ENCODE measurements around the gene RPS8. TPM values are rescaled to one million over a fixed set of nuclear protein-coding genes. Genes with fewer than 3 reads are reported as not detected.
"Not testable (repeated sequence)": the region's sequence is repeated elsewhere in the genome, so short reads cannot be mapped to it uniquely, and the experiment has no call there.

Gene RPS8
- total and polyA plus RNA-seq, 2 donors from 2014 or later = 1,449 to 1,538 TPM

DNA sequence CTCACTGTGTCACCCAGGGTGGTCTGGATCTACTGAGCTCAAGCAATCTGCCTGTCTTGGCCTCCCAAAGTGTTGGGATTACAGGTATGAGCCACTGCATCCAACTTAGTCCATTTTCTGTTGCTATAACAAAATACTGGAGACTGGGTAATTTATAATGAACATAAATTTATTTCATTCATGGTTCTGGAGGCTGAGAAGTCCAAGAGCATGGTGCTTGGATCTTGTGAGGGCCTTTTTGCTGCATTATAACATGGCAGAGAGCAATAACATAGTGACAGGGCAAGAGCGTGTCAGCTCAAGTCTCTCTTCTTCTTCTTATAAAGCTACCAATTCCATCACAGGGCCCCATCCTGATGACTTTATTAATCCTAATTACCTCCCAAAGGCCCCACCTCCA lies 39.3 kb upstream of the RPS8 start:
- FAIRE-seq (no peak), DNase-seq (no peak)
- TF ChIP-seq, protein P1, sequence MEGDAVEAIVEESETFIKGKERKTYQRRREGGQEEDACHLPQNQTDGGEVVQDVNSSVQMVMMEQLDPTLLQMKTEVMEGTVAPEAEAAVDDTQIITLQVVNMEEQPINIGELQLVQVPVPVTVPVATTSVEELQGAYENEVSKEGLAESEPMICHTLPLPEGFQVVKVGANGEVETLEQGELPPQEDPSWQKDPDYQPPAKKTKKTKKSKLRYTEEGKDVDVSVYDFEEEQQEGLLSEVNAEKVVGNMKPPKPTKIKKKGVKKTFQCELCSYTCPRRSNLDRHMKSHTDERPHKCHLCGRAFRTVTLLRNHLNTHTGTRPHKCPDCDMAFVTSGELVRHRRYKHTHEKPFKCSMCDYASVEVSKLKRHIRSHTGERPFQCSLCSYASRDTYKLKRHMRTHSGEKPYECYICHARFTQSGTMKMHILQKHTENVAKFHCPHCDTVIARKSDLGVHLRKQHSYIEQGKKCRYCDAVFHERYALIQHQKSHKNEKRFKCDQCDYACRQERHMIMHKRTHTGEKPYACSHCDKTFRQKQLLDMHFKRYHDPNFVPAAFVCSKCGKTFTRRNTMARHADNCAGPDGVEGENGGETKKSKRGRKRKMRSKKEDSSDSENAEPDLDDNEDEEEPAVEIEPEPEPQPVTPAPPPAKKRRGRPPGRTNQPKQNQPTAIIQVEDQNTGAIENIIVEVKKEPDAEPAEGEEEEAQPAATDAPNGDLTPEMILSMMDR (IDR thresholded peaks at IDR 0.05; ENCODE audit: borderline replicate concordance, extremely low read depth, insufficient read depth) = no peak
- Histone ChIP-seq H3K4me3 (ENCODE audit: low read length in 3 of 3) (no peak overlapping the region), H3K9me3 (ENCODE audit: control insufficient read depth in 2 of 3, insufficient read depth in 1 of 3, low read length in 3 of 3) (no peaks in the 10 kb centered on the region), H3K27me3 (ENCODE audit: control insufficient read depth, insufficient read depth, low read length) (no peaks in the 10 kb centered on the region), H3K36me3 (ENCODE audit: control insufficient read depth in 2 of 3, insufficient read depth in 3 of 3, low read length in 3 of 3) (no peaks in the 10 kb centered on the region), H3K9ac (ENCODE audit: low read length in 3 of 3) (no peak overlapping the region), H3K4me1 (ENCODE audit: control insufficient read depth in 2 of 3, insufficient read depth in 2 of 3, low read depth in 1 of 3, low read length in 3 of 3) (peaks cover 0 to 6% (median 5%) of the 10 kb centered on the region in 3 donors), H3K27ac (ENCODE audit: low read depth in 2 of 2, low read length in 2 of 2) (no peak overlapping the region)
- intact Hi-C loops (cut with DNase I) = no loop called here

DNA sequence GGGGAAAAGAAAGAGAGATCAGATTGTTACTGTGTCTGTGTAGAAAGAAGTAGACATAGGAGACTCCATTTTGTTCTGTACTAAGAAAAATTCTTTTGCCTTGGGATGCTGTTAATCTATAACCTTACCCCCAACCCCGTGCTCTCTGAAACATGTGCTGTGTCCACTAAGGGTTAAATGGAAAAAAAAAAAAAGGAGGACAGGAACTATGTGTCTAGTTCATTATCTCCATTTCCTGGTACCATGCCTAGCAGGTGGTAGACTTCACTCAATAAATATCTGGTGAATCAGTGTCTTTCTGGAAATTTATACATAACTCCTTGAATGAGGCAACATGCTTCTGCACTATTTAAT lies 36.4 kb upstream of the RPS8 start:
- FAIRE-seq; intact Hi-C loops (cut with DNase I); H3K4me1 ChIP-seq (ENCODE audit: control insufficient read depth in 2 of 3, insufficient read depth in 2 of 3, low read depth in 1 of 3, low read length in 3 of 3); H3K9me3 ChIP-seq (ENCODE audit: control insufficient read depth in 2 of 3, insufficient read depth in 1 of 3, low read length in 3 of 3); H3K27me3 ChIP-seq (ENCODE audit: control insufficient read depth, insufficient read depth, low read length); DNase-seq; H3K36me3 ChIP-seq (ENCODE audit: control insufficient read depth in 2 of 3, insufficient read depth in 3 of 3, low read length in 3 of 3): not testable (repeated sequence)
- H3K27ac ChIP-seq (ENCODE audit: low read depth in 2 of 2, low read length in 2 of 2) = peak overlapping the region; percentile 84 to 85
- peak overlapping the region; percentile 56 to 89 (median 79) for H3K9ac ChIP-seq (ENCODE audit: low read length in 3 of 3)
- peak overlapping the region; percentile 64 to 92 (median 91) for H3K4me3 ChIP-seq (ENCODE audit: low read length in 3 of 3)

DNA sequence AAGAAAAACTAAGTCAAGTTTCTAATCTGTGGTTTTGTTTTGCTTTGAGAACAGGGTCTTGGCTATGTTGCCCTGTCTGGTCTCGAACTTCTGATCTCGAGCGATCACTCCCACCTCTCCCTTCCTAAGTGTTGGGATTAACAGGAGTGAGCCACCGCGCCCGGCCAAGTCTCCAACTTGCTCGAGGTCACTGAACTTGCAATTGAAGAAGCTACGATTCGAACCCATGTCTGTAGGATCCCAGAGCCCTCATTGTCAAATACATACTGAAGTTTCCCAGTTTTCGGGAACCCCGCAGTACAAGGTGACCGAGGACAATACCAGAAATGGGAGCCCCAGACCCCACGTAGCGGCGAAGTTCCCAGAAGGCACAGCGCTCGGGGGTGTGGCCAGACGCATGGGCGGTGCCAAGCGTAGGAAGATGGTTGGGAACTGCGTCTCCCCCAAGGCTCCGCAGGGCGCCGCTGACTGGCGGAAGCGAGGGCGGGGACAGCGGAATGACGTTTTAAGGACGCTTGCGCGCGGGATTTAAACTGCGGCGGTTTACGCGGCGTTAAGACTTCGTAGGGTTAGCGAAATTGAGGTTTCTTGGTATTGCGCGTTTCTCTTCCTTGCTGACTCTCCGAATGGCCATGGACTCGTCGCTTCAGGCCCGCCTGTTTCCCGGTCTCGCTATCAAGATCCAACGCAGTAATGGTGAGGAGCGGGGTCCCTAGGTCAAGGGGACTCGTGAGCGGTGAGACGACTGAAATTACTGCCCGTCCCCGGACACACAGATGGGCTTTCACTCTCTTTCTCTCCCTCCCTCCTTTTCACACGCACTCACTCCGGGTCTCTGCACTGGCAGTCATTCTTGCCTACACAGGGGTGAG lies 35.8 kb upstream of the RPS8 start, which contains the start of gene KIF2C:
TSS of gene KIF2C (plus strand) at position 531 of the 872 bp plus-strand sequence. CDS start at position 627, 96 bp downstream.
- FAIRE-seq = peak; percentile 94
- peak within 1 kb of the TSS; percentile 56 to 89 (median 79) for H3K9ac ChIP-seq (ENCODE audit: low read length in 3 of 3)
- H3K4me1 ChIP-seq (ENCODE audit: control insufficient read depth in 2 of 3, insufficient read depth in 2 of 3, low read depth in 1 of 3, low read length in 3 of 3) = peaks cover 0 to 6% (median 5%) of the 10 kb centered on the region in 3 donors
- no peaks in the 10 kb centered on the region for H3K27me3 ChIP-seq (ENCODE audit: control insufficient read depth, insufficient read depth, low read length)
- DNase-seq = peak; percentile 98 to 99 (median 98)
- TF ChIP-seq, protein P1 (IDR thresholded peaks at IDR 0.05; ENCODE audit: borderline replicate concordance, extremely low read depth, insufficient read depth) = no peak
- peak within 1 kb of the TSS; percentile 84 to 85 for H3K27ac ChIP-seq (ENCODE audit: low read depth in 2 of 2, low read length in 2 of 2)
- H3K9me3 ChIP-seq (ENCODE audit: control insufficient read depth in 2 of 3, insufficient read depth in 1 of 3, low read length in 3 of 3) = no peaks in the 10 kb centered on the region
- no peaks in the 10 kb centered on the region for H3K36me3 ChIP-seq (ENCODE audit: control insufficient read depth in 2 of 3, insufficient read depth in 3 of 3, low read length in 3 of 3)
- H3K4me3 ChIP-seq (ENCODE audit: low read length in 3 of 3) = peak within 1 kb of the TSS; percentile 65 to 92 (median 91)
- intact Hi-C loops (cut with DNase I) = no loop called here

DNA sequence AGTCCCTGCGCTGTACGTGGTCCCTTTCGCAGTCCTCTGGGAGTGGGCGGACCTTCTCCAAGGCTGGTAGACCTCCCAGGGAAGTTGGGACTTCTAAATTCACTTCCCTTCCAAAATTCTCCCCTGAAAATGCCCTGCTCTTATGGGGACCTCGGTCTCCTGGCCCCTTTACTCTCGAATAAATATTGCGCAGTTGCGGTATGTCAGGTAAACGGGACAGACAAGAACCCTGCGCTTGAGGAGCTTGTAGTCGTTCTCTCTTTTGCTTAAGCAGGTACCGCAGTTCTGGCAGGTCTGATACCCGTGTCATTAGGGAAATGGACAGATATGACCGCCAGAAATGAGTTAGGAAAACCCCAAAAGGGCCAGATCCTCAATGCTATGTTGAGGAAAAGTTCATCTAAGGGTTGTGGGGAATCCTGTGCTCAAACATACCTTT lies 35.1 kb upstream of the RPS8 start:
- TF ChIP-seq, protein P1 (IDR thresholded peaks at IDR 0.05; ENCODE audit: borderline replicate concordance, extremely low read depth, insufficient read depth) = no peak
- no peak overlapping the region for H3K27ac ChIP-seq (ENCODE audit: low read depth in 2 of 2, low read length in 2 of 2)
- no peaks in the 10 kb centered on the region for H3K36me3 ChIP-seq (ENCODE audit: control insufficient read depth in 2 of 3, insufficient read depth in 3 of 3, low read length in 3 of 3)
- intact Hi-C loops (cut with DNase I) = no loop called here
- no peaks in the 10 kb centered on the region for H3K9me3 ChIP-seq (ENCODE audit: control insufficient read depth in 2 of 3, insufficient read depth in 1 of 3, low read length in 3 of 3)
- no peak for FAIRE-seq
- peak overlapping the region; percentile 65 to 92 (median 91) for H3K4me3 ChIP-seq (ENCODE audit: low read length in 3 of 3)
- DNase-seq = peak in 1 of 5 donors; percentile 0
- no peaks in the 10 kb centered on the region for H3K27me3 ChIP-seq (ENCODE audit: control insufficient read depth, insufficient read depth, low read length)
- H3K4me1 ChIP-seq (ENCODE audit: control insufficient read depth in 2 of 3, insufficient read depth in 2 of 3, low read depth in 1 of 3, low read length in 3 of 3) = peaks cover 0 to 6% (median 5%) of the 10 kb centered on the region in 3 donors
- peak overlapping the region in 2 of 3 donors; percentile 24 to 84 for H3K9ac ChIP-seq (ENCODE audit: low read length in 3 of 3)

Data from kidney (tissue), 14 donors.